ENCODE data around the gene HOOK2. TPM values are rescaled to one million over a fixed set of nuclear protein-coding genes. Genes with fewer than 3 reads are reported as not detected.

HOOK2 gene
- total and polyA plus RNA-seq, 2 of the 13 experiments (the other 11 are each of a cell fraction or from before 2014, with no cell fraction given), result 9.2 to 12.9 TPM

DNA sequence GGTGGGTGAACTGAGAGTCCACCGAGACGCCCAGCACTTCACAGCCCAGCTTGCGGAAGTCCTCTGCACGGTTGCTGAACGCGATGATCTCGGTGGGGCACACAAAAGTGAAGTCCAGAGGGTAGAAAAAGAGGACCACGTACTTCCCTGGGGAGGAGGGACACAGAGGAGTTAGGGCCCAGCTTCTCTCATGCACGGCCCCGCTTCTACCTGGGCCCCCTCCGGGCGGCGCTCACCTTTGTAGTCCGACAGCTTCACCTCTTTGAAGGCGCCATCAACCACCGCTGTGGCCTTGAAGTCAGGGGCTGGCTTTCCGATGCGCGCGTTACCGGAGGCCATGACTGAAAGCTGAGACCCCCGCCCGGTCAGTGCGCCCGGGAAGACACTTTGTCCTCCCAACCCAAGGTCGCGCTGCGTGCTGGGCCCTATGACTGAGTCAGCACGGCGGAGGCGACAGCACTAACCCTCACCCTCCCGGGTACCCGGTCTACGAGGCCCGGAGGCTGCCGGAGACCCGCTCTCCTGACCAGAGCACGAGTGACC, 25.6 kb upstream of the HOOK2 start (continued):
- TF ChIP-seq, protein P1, sequence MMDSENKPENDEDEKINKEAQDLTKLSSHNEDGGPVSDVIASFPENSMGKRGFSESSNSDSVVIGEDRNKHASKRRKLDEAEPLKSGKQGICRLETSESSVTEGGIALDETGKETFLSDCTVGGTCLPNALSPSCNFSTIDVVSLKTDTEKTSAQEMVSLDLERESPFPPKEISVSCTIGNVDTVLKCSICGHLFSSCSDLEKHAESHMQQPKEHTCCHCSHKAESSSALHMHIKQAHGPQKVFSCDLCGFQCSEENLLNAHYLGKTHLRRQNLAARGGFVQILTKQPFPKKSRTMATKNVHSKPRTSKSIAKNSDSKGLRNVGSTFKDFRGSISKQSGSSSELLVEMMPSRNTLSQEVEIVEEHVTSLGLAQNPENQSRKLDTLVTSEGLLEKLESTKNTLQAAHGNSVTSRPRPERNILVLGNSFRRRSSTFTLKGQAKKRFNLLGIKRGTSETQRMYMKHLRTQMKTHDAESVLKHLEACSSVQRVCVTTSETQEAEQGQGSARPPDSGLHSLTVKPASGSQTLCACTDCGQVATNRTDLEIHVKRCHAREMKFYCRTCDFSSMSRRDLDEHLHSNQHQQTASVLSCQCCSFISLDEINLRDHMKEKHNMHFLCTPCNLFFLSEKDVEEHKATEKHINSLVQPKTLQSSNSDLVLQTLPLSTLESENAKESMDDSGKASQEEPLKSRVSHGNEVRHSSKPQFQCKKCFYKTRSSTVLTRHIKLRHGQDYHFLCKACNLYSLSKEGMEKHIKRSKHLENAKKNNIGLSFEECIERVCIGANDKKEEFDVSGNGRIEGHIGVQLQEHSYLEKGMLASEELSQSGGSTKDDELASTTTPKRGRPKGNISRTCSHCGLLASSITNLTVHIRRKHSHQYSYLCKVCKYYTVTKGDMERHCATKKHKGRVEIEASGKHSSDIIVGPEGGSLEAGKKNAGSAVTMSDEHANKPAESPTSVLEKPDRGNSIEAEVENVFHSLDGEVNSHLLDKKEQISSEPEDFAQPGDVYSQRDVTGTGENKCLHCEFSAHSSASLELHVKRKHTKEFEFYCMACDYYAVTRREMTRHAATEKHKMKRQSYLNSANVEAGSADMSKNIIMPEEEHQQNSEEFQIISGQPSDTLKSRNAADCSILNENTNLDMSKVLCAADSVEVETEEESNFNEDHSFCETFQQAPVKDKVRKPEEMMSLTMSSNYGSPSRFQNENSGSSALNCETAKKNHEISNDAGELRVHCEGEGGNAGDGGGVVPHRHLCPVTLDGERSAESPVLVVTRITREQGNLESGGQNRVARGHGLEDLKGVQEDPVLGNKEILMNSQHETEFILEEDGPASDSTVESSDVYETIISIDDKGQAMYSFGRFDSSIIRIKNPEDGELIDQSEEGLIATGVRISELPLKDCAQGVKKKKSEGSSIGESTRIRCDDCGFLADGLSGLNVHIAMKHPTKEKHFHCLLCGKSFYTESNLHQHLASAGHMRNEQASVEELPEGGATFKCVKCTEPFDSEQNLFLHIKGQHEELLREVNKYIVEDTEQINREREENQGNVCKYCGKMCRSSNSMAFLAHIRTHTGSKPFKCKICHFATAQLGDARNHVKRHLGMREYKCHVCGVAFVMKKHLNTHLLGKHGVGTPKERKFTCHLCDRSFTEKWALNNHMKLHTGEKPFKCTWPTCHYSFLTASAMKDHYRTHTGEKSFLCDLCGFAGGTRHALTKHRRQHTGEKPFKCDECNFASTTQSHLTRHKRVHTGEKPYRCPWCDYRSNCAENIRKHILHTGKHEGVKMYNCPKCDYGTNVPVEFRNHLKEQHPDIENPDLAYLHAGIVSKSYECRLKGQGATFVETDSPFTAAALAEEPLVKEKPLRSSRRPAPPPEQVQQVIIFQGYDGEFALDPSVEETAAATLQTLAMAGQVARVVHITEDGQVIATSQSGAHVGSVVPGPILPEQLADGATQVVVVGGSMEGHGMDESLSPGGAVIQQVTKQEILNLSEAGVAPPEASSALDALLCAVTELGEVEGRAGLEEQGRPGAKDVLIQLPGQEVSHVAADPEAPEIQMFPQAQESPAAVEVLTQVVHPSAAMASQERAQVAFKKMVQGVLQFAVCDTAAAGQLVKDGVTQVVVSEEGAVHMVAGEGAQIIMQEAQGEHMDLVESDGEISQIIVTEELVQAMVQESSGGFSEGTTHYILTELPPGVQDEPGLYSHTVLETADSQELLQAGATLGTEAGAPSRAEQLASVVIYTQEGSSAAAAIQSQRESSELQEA (CRISPR knock-in tag; IDR thresholded peaks at IDR 0.05; ENCODE audit: not compliant biosample characterization), result no peak
- no peak for TF ChIP-seq SKI (IDR thresholded peaks at IDR 0.05; ENCODE audit: partially characterized antibody)
- no peak for TF ChIP-seq KMT2B (CRISPR knock-in tag; IDR thresholded peaks at IDR 0.05)
- TF ChIP-seq, protein P2, sequence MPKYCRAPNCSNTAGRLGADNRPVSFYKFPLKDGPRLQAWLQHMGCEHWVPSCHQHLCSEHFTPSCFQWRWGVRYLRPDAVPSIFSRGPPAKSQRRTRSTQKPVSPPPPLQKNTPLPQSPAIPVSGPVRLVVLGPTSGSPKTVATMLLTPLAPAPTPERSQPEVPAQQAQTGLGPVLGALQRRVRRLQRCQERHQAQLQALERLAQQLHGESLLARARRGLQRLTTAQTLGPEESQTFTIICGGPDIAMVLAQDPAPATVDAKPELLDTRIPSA (CRISPR knock-in tag; IDR thresholded peaks at IDR 0.05; ENCODE audit: borderline replicate concordance), result no peak
- TF ChIP-seq NFKB2 (CRISPR knock-in tag; IDR thresholded peaks at IDR 0.05; ENCODE audit: borderline replicate concordance), result no peak; the same call in 1 of the 2 replicates
- TF ChIP-seq YY1 (IDR thresholded peaks at IDR 0.05; ENCODE audit: insufficient read depth, insufficient replicate concordance, low read depth, low read length), result peak; percentile 54
- TF ChIP-seq, protein P3, sequence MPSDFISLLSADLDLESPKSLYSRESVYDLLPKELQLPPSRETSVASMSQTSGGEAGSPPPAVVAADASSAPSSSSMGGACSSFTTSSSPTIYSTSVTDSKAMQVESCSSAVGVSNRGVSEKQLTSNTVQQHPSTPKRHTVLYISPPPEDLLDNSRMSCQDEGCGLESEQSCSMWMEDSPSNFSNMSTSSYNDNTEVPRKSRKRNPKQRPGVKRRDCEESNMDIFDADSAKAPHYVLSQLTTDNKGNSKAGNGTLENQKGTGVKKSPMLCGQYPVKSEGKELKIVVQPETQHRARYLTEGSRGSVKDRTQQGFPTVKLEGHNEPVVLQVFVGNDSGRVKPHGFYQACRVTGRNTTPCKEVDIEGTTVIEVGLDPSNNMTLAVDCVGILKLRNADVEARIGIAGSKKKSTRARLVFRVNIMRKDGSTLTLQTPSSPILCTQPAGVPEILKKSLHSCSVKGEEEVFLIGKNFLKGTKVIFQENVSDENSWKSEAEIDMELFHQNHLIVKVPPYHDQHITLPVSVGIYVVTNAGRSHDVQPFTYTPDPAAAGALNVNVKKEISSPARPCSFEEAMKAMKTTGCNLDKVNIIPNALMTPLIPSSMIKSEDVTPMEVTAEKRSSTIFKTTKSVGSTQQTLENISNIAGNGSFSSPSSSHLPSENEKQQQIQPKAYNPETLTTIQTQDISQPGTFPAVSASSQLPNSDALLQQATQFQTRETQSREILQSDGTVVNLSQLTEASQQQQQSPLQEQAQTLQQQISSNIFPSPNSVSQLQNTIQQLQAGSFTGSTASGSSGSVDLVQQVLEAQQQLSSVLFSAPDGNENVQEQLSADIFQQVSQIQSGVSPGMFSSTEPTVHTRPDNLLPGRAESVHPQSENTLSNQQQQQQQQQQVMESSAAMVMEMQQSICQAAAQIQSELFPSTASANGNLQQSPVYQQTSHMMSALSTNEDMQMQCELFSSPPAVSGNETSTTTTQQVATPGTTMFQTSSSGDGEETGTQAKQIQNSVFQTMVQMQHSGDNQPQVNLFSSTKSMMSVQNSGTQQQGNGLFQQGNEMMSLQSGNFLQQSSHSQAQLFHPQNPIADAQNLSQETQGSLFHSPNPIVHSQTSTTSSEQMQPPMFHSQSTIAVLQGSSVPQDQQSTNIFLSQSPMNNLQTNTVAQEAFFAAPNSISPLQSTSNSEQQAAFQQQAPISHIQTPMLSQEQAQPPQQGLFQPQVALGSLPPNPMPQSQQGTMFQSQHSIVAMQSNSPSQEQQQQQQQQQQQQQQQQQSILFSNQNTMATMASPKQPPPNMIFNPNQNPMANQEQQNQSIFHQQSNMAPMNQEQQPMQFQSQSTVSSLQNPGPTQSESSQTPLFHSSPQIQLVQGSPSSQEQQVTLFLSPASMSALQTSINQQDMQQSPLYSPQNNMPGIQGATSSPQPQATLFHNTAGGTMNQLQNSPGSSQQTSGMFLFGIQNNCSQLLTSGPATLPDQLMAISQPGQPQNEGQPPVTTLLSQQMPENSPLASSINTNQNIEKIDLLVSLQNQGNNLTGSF (CRISPR knock-in tag; IDR thresholded peaks at IDR 0.05), result no peak
- no peak for TF ChIP-seq RAD51 (IDR thresholded peaks at IDR 0.05; ENCODE audit: borderline replicate concordance)
- TF ChIP-seq, protein P4, sequence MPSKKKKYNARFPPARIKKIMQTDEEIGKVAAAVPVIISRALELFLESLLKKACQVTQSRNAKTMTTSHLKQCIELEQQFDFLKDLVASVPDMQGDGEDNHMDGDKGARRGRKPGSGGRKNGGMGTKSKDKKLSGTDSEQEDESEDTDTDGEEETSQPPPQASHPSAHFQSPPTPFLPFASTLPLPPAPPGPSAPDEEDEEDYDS (CRISPR knock-in tag; IDR thresholded peaks at IDR 0.05), result no peak
- no peak for TF ChIP-seq MIER3 (CRISPR knock-in tag; IDR thresholded peaks at IDR 0.05; ENCODE audit: borderline replicate concordance)

Data from HepG2 (cell line).